ENCODE measurements around the gene PPP1R10. TPM values are rescaled to one million over a fixed set of nuclear protein-coding genes. Genes with fewer than 3 reads are reported as not detected.

The PPP1R10 gene
- total RNA-seq, 4 donors from 2014 or later: 29.4 to 48.6 (median 39.3) TPM

- DNase-seq (ENCODE audit: low spot score in 2 of 2): peak; percentile 97
Observed at GRCh38 chr6:30571075-30571761, 45.8 kb downstream of the PPP1R10 start, which contains the start of gene ABCF1. ABCF1 (plus strand) TSS chr6:30571442; CDS start chr6:30571488, 46 bp downstream.

GRCh38 chr6:30570740-30571074 is 46.3 kb downstream of the PPP1R10 start:
- peaks cover 0 to 47% (median 29%) of the 10 kb centered on the region in 4 donors for H3K4me1 ChIP-seq
- no peaks in the 10 kb centered on the region for H3K9me3 ChIP-seq
- DNase-seq (ENCODE audit: low spot score in 2 of 2): no peak
- peak overlapping the region; percentile 80 to 93 (median 86) for H3K27ac ChIP-seq
- H3K4me3 ChIP-seq: peak overlapping the region; percentile 54 to 88 (median 70)
- TF ChIP-seq POLR2A (IDR thresholded peaks at IDR 0.05) (no peak), EP300 (IDR thresholded peaks at IDR 0.05) (no peak)
- TF ChIP-seq, protein P1, sequence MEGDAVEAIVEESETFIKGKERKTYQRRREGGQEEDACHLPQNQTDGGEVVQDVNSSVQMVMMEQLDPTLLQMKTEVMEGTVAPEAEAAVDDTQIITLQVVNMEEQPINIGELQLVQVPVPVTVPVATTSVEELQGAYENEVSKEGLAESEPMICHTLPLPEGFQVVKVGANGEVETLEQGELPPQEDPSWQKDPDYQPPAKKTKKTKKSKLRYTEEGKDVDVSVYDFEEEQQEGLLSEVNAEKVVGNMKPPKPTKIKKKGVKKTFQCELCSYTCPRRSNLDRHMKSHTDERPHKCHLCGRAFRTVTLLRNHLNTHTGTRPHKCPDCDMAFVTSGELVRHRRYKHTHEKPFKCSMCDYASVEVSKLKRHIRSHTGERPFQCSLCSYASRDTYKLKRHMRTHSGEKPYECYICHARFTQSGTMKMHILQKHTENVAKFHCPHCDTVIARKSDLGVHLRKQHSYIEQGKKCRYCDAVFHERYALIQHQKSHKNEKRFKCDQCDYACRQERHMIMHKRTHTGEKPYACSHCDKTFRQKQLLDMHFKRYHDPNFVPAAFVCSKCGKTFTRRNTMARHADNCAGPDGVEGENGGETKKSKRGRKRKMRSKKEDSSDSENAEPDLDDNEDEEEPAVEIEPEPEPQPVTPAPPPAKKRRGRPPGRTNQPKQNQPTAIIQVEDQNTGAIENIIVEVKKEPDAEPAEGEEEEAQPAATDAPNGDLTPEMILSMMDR (IDR thresholded peaks at IDR 0.05): no peak
- no peaks in the 10 kb centered on the region for H3K27me3 ChIP-seq
- H3K36me3 ChIP-seq: no peaks in the 10 kb centered on the region
- WGBS, 2 donors: 1 to 2% methylated on average over 18 of the region's 18 CpGs

More at GRCh38 chr6:30571075-30571761, 45.8 kb downstream of the PPP1R10 start, which contains the start of gene ABCF1:
- no peaks in the 10 kb centered on the region for H3K9me3 ChIP-seq
- peaks cover 0 to under 1% (median 0%) of the 10 kb centered on the region in 3 donors for H3K36me3 ChIP-seq
- H3K27me3 ChIP-seq: no peaks in the 10 kb centered on the region
- TF ChIP-seq, protein P1 (IDR thresholded peaks at IDR 0.05): peak in 2 of 5 experiments; percentile 45 to 52
- TF ChIP-seq POLR2A (IDR thresholded peaks at IDR 0.05) (peak; percentile 20 to 84), EP300 (IDR thresholded peaks at IDR 0.05) (peak; percentile 90 to 97)
- peak within 1 kb of the TSS; percentile 54 to 88 (median 70) for H3K4me3 ChIP-seq
- 0 to 1% methylated on average over 52 to 59 of the region's 59 CpGs for WGBS, 2 donors
- H3K4me1 ChIP-seq: peaks cover 0 to 47% (median 29%) of the 10 kb centered on the region in 4 donors
- H3K27ac ChIP-seq: peak within 1 kb of the TSS; percentile 80 to 93 (median 86)

DNA sequence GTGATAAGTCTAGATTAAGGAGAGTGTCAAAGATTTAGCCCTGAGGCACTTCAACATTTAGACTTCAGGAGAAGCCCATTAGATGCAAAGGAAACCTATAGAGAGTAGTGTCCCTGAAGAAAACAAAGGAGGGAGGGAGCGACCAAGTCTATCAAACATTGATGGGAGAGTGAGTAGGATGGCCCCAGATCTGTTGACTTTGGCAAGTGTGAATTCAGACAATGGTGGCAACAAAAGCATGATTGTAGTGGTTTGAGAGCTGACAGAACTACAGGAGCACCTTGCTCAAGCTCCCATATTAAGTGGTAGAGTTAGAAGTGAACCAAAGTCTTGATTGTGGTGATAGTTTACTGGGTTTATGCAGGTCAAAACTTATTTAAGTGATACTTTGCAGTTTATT is 46.8 kb downstream of the PPP1R10 start:
- Histone ChIP-seq H3K36me3 (no peaks in the 10 kb centered on the region), H3K9me3 (no peaks in the 10 kb centered on the region), H3K4me1 (peaks cover 0 to 47% (median 29%) of the 10 kb centered on the region in 4 donors), H3K27me3 (no peaks in the 10 kb centered on the region), H3K4me3 (peak overlapping the region; percentile 54 to 88 (median 70)), H3K27ac (peak overlapping the region in 3 of 4 donors; percentile 80 to 93 (median 83))
- TF ChIP-seq, protein P1 (IDR thresholded peaks at IDR 0.05): no peak
- no peak for TF ChIP-seq POLR2A (IDR thresholded peaks at IDR 0.05)
- no peak for DNase-seq (ENCODE audit: low spot score in 2 of 2)
- WGBS, 2 donors: 56 to 73% methylated on average over 1 of the region's 1 CpG

DNA sequence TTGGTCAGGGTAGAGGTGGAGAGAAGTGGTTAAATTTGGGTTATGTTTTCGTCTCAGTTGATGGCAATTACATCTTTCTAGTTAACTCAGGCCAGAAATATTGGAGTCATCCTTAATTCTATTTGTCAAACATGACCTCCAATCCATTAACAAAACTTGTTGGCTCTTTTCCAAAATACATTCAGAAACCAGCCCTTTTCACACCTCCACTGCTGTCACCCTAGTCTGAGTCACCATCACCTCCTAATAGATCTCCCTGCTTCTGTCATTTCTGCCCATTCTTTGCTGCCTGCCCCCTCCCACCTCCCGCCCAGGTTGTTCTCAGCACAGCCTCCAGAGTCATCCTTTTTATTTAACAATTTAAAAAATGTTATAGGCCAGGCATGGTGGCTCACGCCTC is 48.8 kb downstream of the PPP1R10 start:
- peaks cover 0 to 10% (median 0%) of the 10 kb centered on the region in 3 donors for H3K36me3 ChIP-seq
- 56 to 63% methylated on average over 3 of the region's 3 CpGs for WGBS, 2 donors
- DNase-seq (ENCODE audit: low spot score in 2 of 2): no peak
- no peak overlapping the region for H3K27ac ChIP-seq
- H3K4me1 ChIP-seq: peaks cover 0 to 31% (median 20%) of the 10 kb centered on the region in 4 donors
- H3K9me3 ChIP-seq: no peaks in the 10 kb centered on the region
- H3K4me3 ChIP-seq: no peak overlapping the region
- H3K27me3 ChIP-seq: no peaks in the 10 kb centered on the region
- TF ChIP-seq, protein P1 (IDR thresholded peaks at IDR 0.05): no peak
- no peak for TF ChIP-seq EP300 (IDR thresholded peaks at IDR 0.05)
- no peak for TF ChIP-seq POLR2A (IDR thresholded peaks at IDR 0.05)

GRCh38 chr6:30565772-30566171 is 51.3 kb downstream of the PPP1R10 start:
- H3K27me3 ChIP-seq: no peaks in the 10 kb centered on the region
- DNase-seq (ENCODE audit: low spot score in 2 of 2): no peak
- peaks cover 0 to 31% (median 8%) of the 10 kb centered on the region in 3 donors for H3K36me3 ChIP-seq
- H3K9me3 ChIP-seq: no peaks in the 10 kb centered on the region
- H3K4me1 ChIP-seq: peaks cover 0 to 14% (median 9%) of the 10 kb centered on the region in 4 donors
- H3K4me3 ChIP-seq: no peak overlapping the region
- TF ChIP-seq EP300 (IDR thresholded peaks at IDR 0.05) (no peak), POLR2A (IDR thresholded peaks at IDR 0.05) (no peak)
- TF ChIP-seq, protein P1 (IDR thresholded peaks at IDR 0.05): no peak
- H3K27ac ChIP-seq: no peak overlapping the region
